ENCODE data around the gene ARNT2. TPM values are rescaled to one million over a fixed set of nuclear protein-coding genes. Genes with fewer than 3 reads are reported as not detected.
"Not testable (repeated sequence)": the region's sequence is repeated elsewhere in the genome, so short reads cannot be mapped to it uniquely, and the experiment has no call there.

The ARNT2 gene
- total and polyA plus RNA-seq, 2 donors (not counting 1 experiment from before 2014, with no cell fraction given) = 15.5 to 61.2 TPM

DNA sequence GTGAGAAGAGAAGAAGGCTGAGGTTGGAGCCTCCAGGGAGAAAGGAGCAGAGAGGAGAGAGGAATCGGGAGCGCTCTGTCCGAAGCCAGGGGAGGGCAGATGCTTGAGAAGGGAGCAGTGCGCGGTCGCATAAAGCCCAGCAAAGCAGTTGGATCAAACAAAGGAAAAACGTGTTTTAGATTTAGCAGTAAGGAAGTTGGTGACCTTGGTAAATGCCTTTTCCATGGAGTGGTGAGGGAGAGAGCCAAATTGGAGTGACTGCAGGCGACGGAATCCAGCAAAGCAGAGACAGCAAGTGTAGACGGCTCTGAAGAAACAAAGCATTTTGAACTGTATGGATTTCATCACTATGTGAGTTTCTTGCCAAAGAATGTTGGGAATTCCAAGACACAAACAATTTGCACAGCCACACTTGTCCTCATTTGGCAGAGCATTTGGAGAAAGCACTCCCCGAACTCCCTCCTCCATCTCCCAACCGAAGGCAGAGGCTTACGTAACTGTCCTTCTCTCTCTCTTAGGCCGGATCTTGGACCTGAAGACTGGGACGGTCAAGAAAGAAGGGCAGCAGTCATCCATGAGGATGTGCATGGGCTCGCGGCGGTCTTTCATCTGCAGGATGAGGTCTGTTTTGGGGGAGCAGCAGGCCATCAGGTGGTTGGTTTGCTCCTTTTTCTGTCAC lies 103.6 kb downstream of the ARNT2 start:
- peak overlapping the region; percentile 87 for H3K27ac ChIP-seq (ENCODE audit: insufficient read depth, low read length)
- H4K20me1 ChIP-seq (ENCODE audit: control insufficient read depth, extremely low read depth, insufficient read depth, low read length) = no peaks in the 10 kb centered on the region
- H3K4me2 ChIP-seq (ENCODE audit: extremely low read depth, insufficient read depth, low read length) = peak overlapping the region; percentile 44
- H2AFZ ChIP-seq (ENCODE audit: low read length) = no peak overlapping the region
- TF ChIP-seq EZH2 (IDR thresholded peaks at IDR 0.05; ENCODE audit: low read length, missing control alignments) = no peak
- TF ChIP-seq, protein P1, sequence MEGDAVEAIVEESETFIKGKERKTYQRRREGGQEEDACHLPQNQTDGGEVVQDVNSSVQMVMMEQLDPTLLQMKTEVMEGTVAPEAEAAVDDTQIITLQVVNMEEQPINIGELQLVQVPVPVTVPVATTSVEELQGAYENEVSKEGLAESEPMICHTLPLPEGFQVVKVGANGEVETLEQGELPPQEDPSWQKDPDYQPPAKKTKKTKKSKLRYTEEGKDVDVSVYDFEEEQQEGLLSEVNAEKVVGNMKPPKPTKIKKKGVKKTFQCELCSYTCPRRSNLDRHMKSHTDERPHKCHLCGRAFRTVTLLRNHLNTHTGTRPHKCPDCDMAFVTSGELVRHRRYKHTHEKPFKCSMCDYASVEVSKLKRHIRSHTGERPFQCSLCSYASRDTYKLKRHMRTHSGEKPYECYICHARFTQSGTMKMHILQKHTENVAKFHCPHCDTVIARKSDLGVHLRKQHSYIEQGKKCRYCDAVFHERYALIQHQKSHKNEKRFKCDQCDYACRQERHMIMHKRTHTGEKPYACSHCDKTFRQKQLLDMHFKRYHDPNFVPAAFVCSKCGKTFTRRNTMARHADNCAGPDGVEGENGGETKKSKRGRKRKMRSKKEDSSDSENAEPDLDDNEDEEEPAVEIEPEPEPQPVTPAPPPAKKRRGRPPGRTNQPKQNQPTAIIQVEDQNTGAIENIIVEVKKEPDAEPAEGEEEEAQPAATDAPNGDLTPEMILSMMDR (conservative IDR thresholded peaks at IDR 0.05 in 1 of 2, IDR thresholded peaks at IDR 0.05 in 1 of 2; ENCODE audit: low read depth in 1 of 2, low read length in 2 of 2) = no peak
- no peaks in the 10 kb centered on the region for H3K79me2 ChIP-seq (ENCODE audit: control insufficient read depth, insufficient read depth, low read length)
- DNase-seq (ENCODE audit: low read depth in 2 of 2) = peak; percentile 88 to 95
- H3K9me3 ChIP-seq (ENCODE audit: control insufficient read depth, insufficient read depth, low read depth, low read length) = no peaks in the 10 kb centered on the region
- peaks cover 21% of the 10 kb centered on the region for H3K4me1 ChIP-seq (ENCODE audit: control insufficient read depth, extremely low read depth, insufficient read depth, low read length)
- H3K4me3 ChIP-seq (replicated peaks in 1 of 4; ENCODE audit: control extremely low read depth in 1 of 4, insufficient read depth in 1 of 4, low read depth in 3 of 4, low read length in 4 of 4) = no peak overlapping the region
- peaks cover 2% of the 10 kb centered on the region for H3K36me3 ChIP-seq (ENCODE audit: control insufficient read depth, insufficient read depth, low read length)
- no peaks in the 10 kb centered on the region for H3K27me3 ChIP-seq (ENCODE audit: control insufficient read depth, insufficient read depth, low read length)
- peak overlapping the region; percentile 48 for H3K9ac ChIP-seq (ENCODE audit: insufficient read depth, low read length)

DNA sequence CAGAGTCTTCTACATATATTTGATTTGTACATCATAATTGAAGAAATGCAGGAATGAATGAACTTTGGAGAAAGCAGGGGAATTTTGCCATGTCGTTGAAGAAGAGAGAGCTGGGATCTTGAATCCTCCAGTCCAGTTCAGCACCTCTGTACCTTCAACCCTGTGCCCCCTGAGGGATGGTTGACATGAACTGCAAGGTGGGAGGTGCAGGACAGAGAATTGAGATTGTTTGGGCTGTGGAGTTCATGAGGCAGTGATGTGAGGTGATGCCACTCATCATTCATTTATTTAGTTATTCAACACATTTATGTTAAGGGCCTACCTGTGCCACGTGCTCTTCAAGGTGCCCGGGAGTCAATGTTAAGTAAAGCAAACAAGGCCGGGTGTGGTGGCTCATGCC lies 104.6 kb downstream of the ARNT2 start:
- Histone ChIP-seq H4K20me1 (ENCODE audit: control insufficient read depth, extremely low read depth, insufficient read depth, low read length) (no peaks in the 10 kb centered on the region), H3K27ac (ENCODE audit: insufficient read depth, low read length) (peak overlapping the region; percentile 55), H3K4me1 (ENCODE audit: control insufficient read depth, extremely low read depth, insufficient read depth, low read length) (peaks cover 28% of the 10 kb centered on the region), H3K4me2 (ENCODE audit: extremely low read depth, insufficient read depth, low read length) (no peak overlapping the region), H3K79me2 (ENCODE audit: control insufficient read depth, insufficient read depth, low read length) (no peaks in the 10 kb centered on the region), H3K27me3 (ENCODE audit: control insufficient read depth, insufficient read depth, low read length) (no peaks in the 10 kb centered on the region), H3K9me3 (ENCODE audit: control insufficient read depth, insufficient read depth, low read depth, low read length) (no peaks in the 10 kb centered on the region), H2AFZ (ENCODE audit: low read length) (no peak overlapping the region), H3K9ac (ENCODE audit: insufficient read depth, low read length) (no peak overlapping the region), H3K4me3 (replicated peaks in 1 of 4; ENCODE audit: control extremely low read depth in 1 of 4, insufficient read depth in 1 of 4, low read depth in 3 of 4, low read length in 4 of 4) (no peak overlapping the region), H3K36me3 (ENCODE audit: control insufficient read depth, insufficient read depth, low read length) (peaks cover 2% of the 10 kb centered on the region)
- TF ChIP-seq, protein P1 (conservative IDR thresholded peaks at IDR 0.05 in 1 of 2, IDR thresholded peaks at IDR 0.05 in 1 of 2; ENCODE audit: low read depth in 1 of 2, low read length in 2 of 2) = no peak
- TF ChIP-seq EZH2 (IDR thresholded peaks at IDR 0.05; ENCODE audit: low read length, missing control alignments) = no peak
- no peak for DNase-seq (ENCODE audit: low read depth in 2 of 2)

DNA sequence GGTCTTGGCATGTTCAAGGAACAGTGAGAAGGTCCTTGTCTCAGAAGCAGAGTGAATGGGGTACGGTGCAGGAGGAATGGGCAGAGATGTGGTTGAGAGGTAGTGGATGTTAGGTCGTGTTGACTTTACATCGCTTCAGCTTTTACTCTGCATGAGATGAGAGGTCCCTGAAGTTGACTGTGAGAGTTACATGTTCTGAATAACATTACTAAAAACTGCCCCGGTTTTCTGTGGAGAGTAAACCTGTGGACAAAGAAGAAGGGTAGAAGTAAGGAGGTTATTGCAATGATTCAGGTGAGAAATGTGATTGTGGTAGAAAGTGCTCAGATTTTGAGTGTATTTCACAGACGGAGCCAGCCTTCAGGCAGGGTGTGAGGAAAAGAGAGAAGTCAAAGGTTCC lies 105.6 kb downstream of the ARNT2 start:
- Histone ChIP-seq H3K9ac (ENCODE audit: insufficient read depth, low read length) (no peak overlapping the region), H3K4me2 (ENCODE audit: extremely low read depth, insufficient read depth, low read length) (no peak overlapping the region), H3K79me2 (ENCODE audit: control insufficient read depth, insufficient read depth, low read length) (no peaks in the 10 kb centered on the region), H3K27me3 (ENCODE audit: control insufficient read depth, insufficient read depth, low read length) (no peaks in the 10 kb centered on the region), H3K36me3 (ENCODE audit: control insufficient read depth, insufficient read depth, low read length) (peaks cover 2% of the 10 kb centered on the region), H4K20me1 (ENCODE audit: control insufficient read depth, extremely low read depth, insufficient read depth, low read length) (no peaks in the 10 kb centered on the region), H3K4me1 (ENCODE audit: control insufficient read depth, extremely low read depth, insufficient read depth, low read length) (peaks cover 30% of the 10 kb centered on the region), H3K4me3 (replicated peaks in 1 of 4; ENCODE audit: control extremely low read depth in 1 of 4, insufficient read depth in 1 of 4, low read depth in 3 of 4, low read length in 4 of 4) (no peak overlapping the region), H3K27ac (ENCODE audit: insufficient read depth, low read length) (no peak overlapping the region), H2AFZ (ENCODE audit: low read length) (no peak overlapping the region), H3K9me3 (ENCODE audit: control insufficient read depth, insufficient read depth, low read depth, low read length) (no peaks in the 10 kb centered on the region)
- TF ChIP-seq EZH2 (IDR thresholded peaks at IDR 0.05; ENCODE audit: low read length, missing control alignments) = no peak
- TF ChIP-seq, protein P1 (conservative IDR thresholded peaks at IDR 0.05 in 1 of 2, IDR thresholded peaks at IDR 0.05 in 1 of 2; ENCODE audit: low read depth in 1 of 2, low read length in 2 of 2) = no peak
- DNase-seq (ENCODE audit: low read depth in 2 of 2) = no peak

DNA sequence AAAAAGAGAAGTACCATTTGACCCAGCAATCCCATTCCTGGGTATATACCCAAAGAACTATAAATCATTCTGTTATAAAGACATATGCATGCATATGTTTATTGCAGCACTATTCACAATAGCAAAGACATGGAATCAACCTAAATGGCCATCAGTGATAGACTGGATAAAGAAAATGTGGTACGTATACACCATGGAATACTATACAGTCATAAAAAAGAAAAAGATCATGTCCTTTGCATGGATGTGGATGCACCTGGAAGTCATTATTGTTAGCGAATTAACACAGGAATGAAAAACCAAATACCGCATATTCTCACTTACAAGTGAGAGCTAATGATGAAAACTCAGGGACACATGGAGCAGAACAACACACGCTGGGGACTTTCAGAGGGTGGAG lies 106.8 kb downstream of the ARNT2 start:
- DNase-seq (ENCODE audit: low read depth in 2 of 2); H3K27me3 ChIP-seq (ENCODE audit: control insufficient read depth, insufficient read depth, low read length); H3K36me3 ChIP-seq (ENCODE audit: control insufficient read depth, insufficient read depth, low read length); H3K79me2 ChIP-seq (ENCODE audit: control insufficient read depth, insufficient read depth, low read length); H2AFZ ChIP-seq (ENCODE audit: low read length); H4K20me1 ChIP-seq (ENCODE audit: control insufficient read depth, extremely low read depth, insufficient read depth, low read length); H3K4me2 ChIP-seq (ENCODE audit: extremely low read depth, insufficient read depth, low read length); H3K9ac ChIP-seq (ENCODE audit: insufficient read depth, low read length); H3K27ac ChIP-seq (ENCODE audit: insufficient read depth, low read length); H3K4me3 ChIP-seq (replicated peaks in 1 of 4; ENCODE audit: control extremely low read depth in 1 of 4, insufficient read depth in 1 of 4, low read depth in 3 of 4, low read length in 4 of 4); H3K9me3 ChIP-seq (ENCODE audit: control insufficient read depth, insufficient read depth, low read depth, low read length): not testable (repeated sequence)
- peaks cover 30% of the 10 kb centered on the region for H3K4me1 ChIP-seq (ENCODE audit: control insufficient read depth, extremely low read depth, insufficient read depth, low read length)
